Esophagus (tissue), 2 donors: ENCODE data around the gene NOC4L. TPM values are rescaled to one million over a fixed set of nuclear protein-coding genes. Genes with fewer than 3 reads are reported as not detected.

Experiments
- H3K27ac ChIP-seq, 2 donors: one replicate each; pipeline ENCODE4 v1.5.1; 2013; ENCODE audit warnings: low read depth in 2 of 2, mild to moderate bottlenecking in 2 of 2, inconsistent platforms in 1 of 2, low read length in 1 of 2, moderate library complexity in 1 of 2
- H3K27me3 ChIP-seq, 2 donors: one replicate each; pipeline ENCODE4 v1.6.1; 2013; ENCODE audit warnings: low read length in 2 of 2, control low read depth in 1 of 2, mild to moderate bottlenecking in 1 of 2; ENCODE audit not compliant: insufficient read depth in 2 of 2, control insufficient read depth in 1 of 2
- H3K36me3 ChIP-seq, 2 donors: one replicate each; pipeline ENCODE4 v1.6.1; 2013; ENCODE audit warnings: low read length in 1 of 2; ENCODE audit not compliant: control insufficient read depth in 2 of 2, insufficient read depth in 2 of 2
- H3K4me1 ChIP-seq, 2 donors: one replicate each; pipeline ENCODE4 v1.6.1; 2013; ENCODE audit warnings: low read length in 1 of 2; ENCODE audit not compliant: control insufficient read depth in 2 of 2, insufficient read depth in 2 of 2
- H3K4me3 ChIP-seq, 2 donors: one replicate each; pipeline ENCODE4 v1.5.1; 2013; ENCODE audit warnings: low read length in 2 of 2, mild to moderate bottlenecking in 2 of 2, low read depth in 1 of 2, moderate library complexity in 1 of 2
- H3K9me3 ChIP-seq, 2 donors: one replicate each; pipeline ENCODE4 v1.6.1; 2013; ENCODE audit warnings: mild to moderate bottlenecking in 2 of 2, low read depth in 1 of 2, low read length in 1 of 2, moderate library complexity in 1 of 2; ENCODE audit not compliant: control insufficient read depth in 2 of 2, insufficient read depth in 1 of 2
- WGBS, 2 donors: extraction: QIAGEN DNeasy Blood & Tissue Kit; methylation state at CpG; one replicate each; pipeline ENCODE4 v1.1.7; 2013; 5-methylcytosine and 5-hydroxymethylcytosine counted together
- polyA plus RNA-seq, 2 donors: library from polyadenylated mRNA; stranded (reverse); fragments of 200-250 nt; gene quantifications; one replicate each; pipeline ENCODE4 v1.2.3, GENCODE V29; 2013
- donor health status: healthy with polysubstance abuse.
- donor health status: Bipolar disorder and iron deficiency.

The NOC4L gene
- polyA plus RNA-seq, 2 donors: 20.6 to 22.7 TPM

GRCh38 chr12:132163911-132164288 lies 19.6 kb downstream of the NOC4L start:
- H3K9me3 ChIP-seq: peaks cover 0 to 3% of the 10 kb centered on the region in 2 donors
- peaks cover 0 to 11% of the 10 kb centered on the region in 2 donors for H3K4me1 ChIP-seq
- H3K4me3 ChIP-seq: no peak overlapping the region
- no peaks in the 10 kb centered on the region for H3K36me3 ChIP-seq
- 48 to 59% methylated on average over 11 of the region's 11 CpGs for WGBS, 2 donors
- H3K27me3 ChIP-seq: no peaks in the 10 kb centered on the region
- no peak overlapping the region for H3K27ac ChIP-seq

GRCh38 chr12:132164426-132164825 lies 20.2 kb downstream of the NOC4L start:
- Histone ChIP-seq H3K27me3 (no peaks in the 10 kb centered on the region), H3K27ac (no peak overlapping the region), H3K4me3 (no peak overlapping the region), H3K9me3 (peaks cover 0 to 3% of the 10 kb centered on the region in 2 donors), H3K4me1 (peaks cover 0 to 11% of the 10 kb centered on the region in 2 donors), H3K36me3 (no peaks in the 10 kb centered on the region)
- 74 to 79% methylated on average over 7 of the region's 7 CpGs for WGBS, 2 donors

GRCh38 chr12:132165584-132165983 lies 21.3 kb downstream of the NOC4L start:
- Histone ChIP-seq H3K36me3 (no peaks in the 10 kb centered on the region), H3K27ac (no peak overlapping the region), H3K4me1 (peaks cover 0 to 12% of the 10 kb centered on the region in 2 donors), H3K27me3 (no peaks in the 10 kb centered on the region), H3K4me3 (no peak overlapping the region), H3K9me3 (peaks cover 0 to 3% of the 10 kb centered on the region in 2 donors)
- 92 to 93% methylated on average over 6 of the region's 6 CpGs for WGBS, 2 donors

DNA sequence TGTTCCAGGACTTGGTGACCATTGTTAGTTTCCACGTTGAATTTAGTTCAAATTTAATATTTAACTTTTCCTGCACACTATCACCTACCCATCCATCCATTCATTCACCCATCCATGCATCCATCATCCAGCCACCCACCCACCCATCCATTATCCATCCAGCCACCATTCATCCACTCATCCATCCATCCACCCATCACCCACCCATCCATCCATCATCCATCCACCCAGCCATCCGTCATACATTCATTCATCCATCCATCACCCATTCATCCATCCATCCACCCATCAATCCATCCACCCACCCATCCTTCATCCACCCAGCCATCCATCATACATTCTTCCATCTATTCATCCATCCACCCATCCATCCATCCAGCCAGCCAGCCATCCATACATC lies 21.8 kb downstream of the NOC4L start:
- Histone ChIP-seq H3K9me3 (peaks cover 0 to under 1% of the 10 kb centered on the region in 2 donors), H3K4me3 (no peak overlapping the region), H3K27ac (no peak overlapping the region), H3K4me1 (peaks cover 0 to 16% of the 10 kb centered on the region in 2 donors), H3K27me3 (no peaks in the 10 kb centered on the region), H3K36me3 (no peaks in the 10 kb centered on the region)
- WGBS, 2 donors: 91 to 92% methylated on average over 2 of the region's 2 CpGs

- no peaks in the 10 kb centered on the region for H3K36me3 ChIP-seq
- H3K27ac ChIP-seq: no peak overlapping the region
- H3K4me3 ChIP-seq: no peak overlapping the region
- H3K27me3 ChIP-seq: no peaks in the 10 kb centered on the region
- 90 to 93% methylated on average over 10 of the region's 10 CpGs for WGBS, 2 donors
- H3K4me1 ChIP-seq: peaks cover 0 to 16% of the 10 kb centered on the region in 2 donors
- H3K9me3 ChIP-seq: no peaks in the 10 kb centered on the region
These were observed 22.7 kb downstream of the NOC4L start for GRCh38 chr12:132166801-132167591.

- H3K27ac ChIP-seq: no peak overlapping the region
- H3K27me3 ChIP-seq: no peaks in the 10 kb centered on the region
These were observed 23.5 kb downstream of the NOC4L start for GRCh38 chr12:132167611-132168310.

DNA sequence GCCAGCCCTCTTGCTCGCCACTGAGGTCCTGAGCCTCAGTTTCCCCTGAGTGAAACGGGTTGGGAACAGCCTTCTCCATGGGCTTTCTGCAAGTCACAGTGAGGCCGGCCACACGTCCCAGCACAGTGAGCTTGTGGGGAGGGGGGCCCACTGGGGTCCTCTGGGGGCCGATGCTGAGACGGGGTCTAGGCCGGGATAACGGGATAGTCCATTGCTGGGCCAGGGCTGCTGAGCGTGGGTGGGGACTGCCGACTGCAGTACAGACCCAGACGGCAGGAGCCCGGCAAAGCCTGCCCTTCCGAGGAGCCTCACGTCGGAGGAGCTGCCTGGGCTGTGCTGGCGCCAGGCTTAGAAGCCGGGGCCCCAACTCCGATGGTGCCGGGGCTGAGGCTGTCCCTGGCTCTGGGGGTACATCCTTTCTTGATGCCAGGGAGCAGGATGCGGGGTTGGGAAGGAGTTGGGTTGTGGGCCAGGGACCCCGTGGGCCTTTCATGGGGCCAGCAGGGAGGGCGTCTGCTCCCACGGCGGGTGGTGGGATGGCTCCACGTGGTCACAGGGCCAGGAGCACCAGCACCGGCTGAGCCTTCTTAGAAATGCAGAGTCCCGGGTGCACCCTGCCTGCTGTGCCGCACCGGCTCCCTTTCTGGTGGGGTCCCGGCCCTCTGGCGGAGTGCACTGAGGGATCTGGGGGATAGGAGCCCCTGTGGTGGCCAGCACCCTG lies 24.2 kb downstream of the NOC4L start:
- Histone ChIP-seq H3K36me3 (no peaks in the 10 kb centered on the region), H3K27ac (no peak overlapping the region), H3K9me3 (no peaks in the 10 kb centered on the region), H3K27me3 (no peaks in the 10 kb centered on the region), H3K4me1 (peaks cover 0 to 5% of the 10 kb centered on the region in 2 donors), H3K4me3 (no peak overlapping the region)
- 74 to 81% methylated on average over 27 to 31 of the region's 31 CpGs for WGBS, 2 donors

More at GRCh38 chr12:132167611-132168310, 23.5 kb downstream of the NOC4L start:
- 65 to 67% methylated on average over 30 of the region's 30 CpGs for WGBS, 2 donors
- no peak overlapping the region for H3K4me3 ChIP-seq
- H3K4me1 ChIP-seq: peaks cover 0 to 12% of the 10 kb centered on the region in 2 donors
- H3K9me3 ChIP-seq: no peaks in the 10 kb centered on the region
- H3K36me3 ChIP-seq: no peaks in the 10 kb centered on the region

DNA sequence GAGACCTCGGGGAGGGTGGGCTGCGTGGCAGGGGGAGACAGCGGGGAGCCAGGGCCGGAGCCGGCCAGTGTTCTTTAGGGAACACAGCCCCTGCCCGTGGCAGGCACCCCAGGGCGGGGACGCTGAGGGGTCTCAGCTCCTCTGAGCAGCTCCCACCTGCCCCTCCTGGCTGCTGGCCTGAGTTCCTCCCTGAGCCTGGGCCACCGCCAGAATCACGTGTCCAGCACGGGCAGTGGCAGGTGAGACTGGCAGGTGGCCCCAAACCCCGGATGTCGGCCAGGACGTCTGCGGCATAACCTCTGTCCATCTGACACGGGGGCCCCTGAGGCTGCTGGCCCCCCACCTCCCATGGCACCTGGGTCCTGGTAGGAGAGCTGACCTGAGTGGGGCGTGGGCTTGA lies 25.1 kb downstream of the NOC4L start:
- H3K4me3 ChIP-seq: no peak overlapping the region
- WGBS, 2 donors: 62 to 63% methylated on average over 12 to 17 of the region's 17 CpGs
- no peaks in the 10 kb centered on the region for H3K27me3 ChIP-seq
- H3K4me1 ChIP-seq: peaks cover 0 to 5% of the 10 kb centered on the region in 2 donors
- H3K9me3 ChIP-seq: no peaks in the 10 kb centered on the region
- H3K36me3 ChIP-seq: no peaks in the 10 kb centered on the region
- H3K27ac ChIP-seq: no peak overlapping the region

GRCh38 chr12:132170094-132170636 lies 25.9 kb downstream of the NOC4L start:
- H3K27me3 ChIP-seq: no peaks in the 10 kb centered on the region
- no peaks in the 10 kb centered on the region for H3K36me3 ChIP-seq
- H3K9me3 ChIP-seq: no peaks in the 10 kb centered on the region
- H3K4me3 ChIP-seq: no peak overlapping the region
- WGBS, 2 donors: 15 to 27% methylated on average over 16 of the region's 16 CpGs
- H3K4me1 ChIP-seq: peaks cover 2 to 5% of the 10 kb centered on the region in 2 donors
- no peak overlapping the region for H3K27ac ChIP-seq
